Osteocyte (in vitro differentiated cells): ENCODE results near the gene TPD52L2. TPM values are rescaled to one million over a fixed set of nuclear protein-coding genes. Genes with fewer than 3 reads are reported as not detected.
A peak's percentile ranks its signal among the peaks of the same experiment; 100 is the strongest.

ENCODE experiments used
- DNase-seq: peaks from one replicate; pipeline ENCODE4 v3.0.0; 2021; ENCODE audit warnings: mixed read lengths; ENCODE audit not compliant: unreplicated experiment; ENCODE audit errors: extremely low spot score
- H3K27ac Mint-ChIP-seq: one replicate; pipeline ENCODE4 v1.8.0; 2021; ENCODE audit warnings: mild to moderate bottlenecking, mixed read lengths; ENCODE audit not compliant: unreplicated experiment
- H3K27me3 Mint-ChIP-seq: one replicate; pipeline ENCODE4 v1.8.0; 2021; ENCODE audit warnings: mixed read lengths; ENCODE audit not compliant: unreplicated experiment
- H3K36me3 Mint-ChIP-seq: one replicate; pipeline ENCODE4 v1.8.0; 2021; ENCODE audit warnings: mixed read lengths; ENCODE audit not compliant: unreplicated experiment
- H3K4me1 Mint-ChIP-seq: one replicate; pipeline ENCODE4 v1.8.0; 2021; ENCODE audit warnings: mixed read lengths; ENCODE audit not compliant: unreplicated experiment
- H3K4me3 Mint-ChIP-seq: one replicate; pipeline ENCODE4 v1.8.0; 2021; ENCODE audit warnings: mild to moderate bottlenecking, moderate library complexity, mixed read lengths; ENCODE audit not compliant: unreplicated experiment
- H3K9me3 Mint-ChIP-seq: one replicate; pipeline ENCODE4 v1.8.0; 2021; ENCODE audit warnings: mixed read lengths; ENCODE audit not compliant: unreplicated experiment
- total RNA-seq: library from RNA; stranded (reverse); gene quantifications from 2 replicates; pipeline ENCODE4 v1.2.1, GENCODE V29; 2021
- TF ChIP-seq, protein P1 (sequence below): fragments of 200-600 bp; sonication (generic); IDR thresholded peaks from 2 replicates; pipeline ENCODE4 v1.5.0; 2021; ENCODE audit warnings: antibody characterized with exemption, mild to moderate bottlenecking, moderate library complexity

Gene TPD52L2
- total RNA-seq, 1 donor from 2014 or later: 102 TPM

DNA sequence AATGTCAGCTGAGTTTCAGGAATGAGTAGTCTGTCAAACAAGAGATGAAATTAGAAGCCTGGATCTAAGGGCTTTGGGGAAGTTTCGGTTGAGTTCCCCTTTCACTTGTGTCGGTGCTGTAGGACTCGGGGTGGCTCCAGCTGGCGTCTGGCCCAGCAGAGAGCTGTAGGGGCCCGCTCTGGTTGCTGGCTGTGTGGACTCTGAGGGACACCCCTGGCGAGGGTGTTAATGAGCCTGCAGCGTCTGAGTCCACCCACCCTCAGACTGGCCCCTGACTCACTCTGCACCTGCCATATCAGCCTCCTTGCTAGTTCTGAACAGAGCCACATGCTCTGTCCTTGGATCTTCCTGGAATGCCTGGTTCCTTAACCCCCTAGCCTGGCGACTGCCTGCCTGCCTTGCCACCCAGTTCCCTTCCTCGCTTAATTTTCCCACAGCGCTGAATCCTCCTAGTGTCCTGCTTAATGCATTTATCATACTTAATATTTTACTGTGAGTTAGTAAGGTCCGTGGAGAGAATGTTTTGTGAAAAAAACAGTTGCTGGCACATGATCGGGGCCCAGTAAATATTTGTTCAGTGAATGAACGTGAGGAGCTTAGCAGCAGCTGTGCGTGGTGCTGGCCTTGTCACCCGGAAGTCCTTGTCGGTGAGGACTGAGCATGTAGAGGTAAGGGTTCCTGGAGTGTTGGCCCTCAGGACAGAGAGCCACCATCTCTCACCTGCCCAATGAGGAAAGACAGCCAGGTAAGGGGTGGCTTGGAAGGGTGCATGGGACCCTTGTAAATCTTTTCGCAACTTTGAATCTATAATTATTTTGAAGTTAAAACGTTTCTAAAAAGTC lies 31.4 kb downstream of the TPD52L2 start:
- peaks cover 7% of the 10 kb centered on the region for H3K36me3 Mint-ChIP-seq
- TF ChIP-seq, protein P1, sequence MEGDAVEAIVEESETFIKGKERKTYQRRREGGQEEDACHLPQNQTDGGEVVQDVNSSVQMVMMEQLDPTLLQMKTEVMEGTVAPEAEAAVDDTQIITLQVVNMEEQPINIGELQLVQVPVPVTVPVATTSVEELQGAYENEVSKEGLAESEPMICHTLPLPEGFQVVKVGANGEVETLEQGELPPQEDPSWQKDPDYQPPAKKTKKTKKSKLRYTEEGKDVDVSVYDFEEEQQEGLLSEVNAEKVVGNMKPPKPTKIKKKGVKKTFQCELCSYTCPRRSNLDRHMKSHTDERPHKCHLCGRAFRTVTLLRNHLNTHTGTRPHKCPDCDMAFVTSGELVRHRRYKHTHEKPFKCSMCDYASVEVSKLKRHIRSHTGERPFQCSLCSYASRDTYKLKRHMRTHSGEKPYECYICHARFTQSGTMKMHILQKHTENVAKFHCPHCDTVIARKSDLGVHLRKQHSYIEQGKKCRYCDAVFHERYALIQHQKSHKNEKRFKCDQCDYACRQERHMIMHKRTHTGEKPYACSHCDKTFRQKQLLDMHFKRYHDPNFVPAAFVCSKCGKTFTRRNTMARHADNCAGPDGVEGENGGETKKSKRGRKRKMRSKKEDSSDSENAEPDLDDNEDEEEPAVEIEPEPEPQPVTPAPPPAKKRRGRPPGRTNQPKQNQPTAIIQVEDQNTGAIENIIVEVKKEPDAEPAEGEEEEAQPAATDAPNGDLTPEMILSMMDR: no peak
- H3K4me1 Mint-ChIP-seq: peaks cover 30% of the 10 kb centered on the region
- H3K4me3 Mint-ChIP-seq: peak overlapping the region; percentile 88
- H3K27ac Mint-ChIP-seq: peak overlapping the region; percentile 85
- DNase-seq: no peak
- H3K27me3 Mint-ChIP-seq: no peaks in the 10 kb centered on the region
- H3K9me3 Mint-ChIP-seq: no peaks in the 10 kb centered on the region

DNA sequence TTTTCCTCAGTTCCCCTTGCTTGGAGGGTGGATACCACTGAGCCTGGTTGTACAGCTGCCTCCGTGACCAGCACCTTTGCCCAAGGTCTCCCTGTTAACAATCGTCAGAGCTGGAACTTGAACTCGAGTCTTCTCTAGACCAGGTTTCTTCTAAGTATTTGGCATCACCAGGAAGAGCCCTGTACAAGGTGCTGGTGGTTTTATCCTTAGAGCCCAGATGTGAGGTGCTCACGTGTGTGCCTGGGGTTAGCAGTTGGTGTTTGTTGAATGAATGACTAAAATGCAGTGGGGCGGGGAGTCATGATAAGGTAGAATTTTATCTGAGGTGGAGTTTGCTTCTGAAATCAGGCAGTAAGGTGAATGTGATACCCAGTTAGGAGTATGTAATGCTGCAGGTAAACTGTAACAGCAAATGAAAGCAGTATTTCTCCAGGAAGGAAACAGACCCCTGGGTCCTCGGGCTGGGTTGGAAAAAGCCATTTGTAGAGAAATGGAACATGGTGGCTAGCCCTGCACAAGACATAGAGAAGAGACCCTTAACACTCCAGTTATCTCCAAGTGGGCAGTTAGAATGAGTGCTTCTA lies 33.0 kb downstream of the TPD52L2 start:
- H3K27me3 Mint-ChIP-seq: no peaks in the 10 kb centered on the region
- no peak overlapping the region for H3K4me3 Mint-ChIP-seq
- no peak overlapping the region for H3K27ac Mint-ChIP-seq
- H3K4me1 Mint-ChIP-seq: peaks cover 30% of the 10 kb centered on the region
- no peaks in the 10 kb centered on the region for H3K9me3 Mint-ChIP-seq
- DNase-seq: no peak
- TF ChIP-seq, protein P1: no peak
- peaks cover 4% of the 10 kb centered on the region for H3K36me3 Mint-ChIP-seq

DNA sequence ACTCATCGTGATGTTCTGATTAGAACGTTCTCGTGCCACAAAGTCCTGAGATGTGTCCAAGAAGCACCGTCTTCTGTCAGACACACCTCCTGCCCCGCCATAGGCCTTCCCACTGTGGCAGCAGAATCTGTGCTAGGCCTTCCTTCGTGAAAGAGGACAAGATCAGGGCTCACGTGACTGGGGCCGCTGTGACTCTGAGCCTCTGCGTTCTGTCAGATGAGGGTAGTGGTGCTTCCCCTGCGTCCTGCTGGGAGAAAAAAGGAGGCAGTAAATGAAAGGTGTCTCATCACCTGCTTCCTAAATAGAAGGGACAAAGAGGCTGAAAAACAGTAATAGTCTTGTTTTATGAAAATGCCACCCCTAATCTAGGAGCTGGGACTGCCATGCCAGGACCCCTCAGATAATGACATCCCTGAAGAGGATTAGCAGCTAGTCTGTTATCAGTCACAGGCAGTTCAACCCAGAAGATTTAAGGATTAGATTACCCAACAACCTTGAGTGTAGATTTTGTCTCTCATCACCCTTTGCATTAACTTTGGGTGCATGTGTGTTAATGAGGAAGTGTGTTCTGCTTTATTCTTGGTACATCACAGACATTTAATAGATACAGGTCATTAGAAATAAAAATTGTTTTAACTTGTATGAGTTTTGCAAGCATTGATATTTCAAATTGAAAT lies 34.0 kb downstream of the TPD52L2 start:
- H3K4me1 Mint-ChIP-seq: peaks cover 29% of the 10 kb centered on the region
- TF ChIP-seq, protein P1: no peak
- no peak overlapping the region for H3K27ac Mint-ChIP-seq
- H3K9me3 Mint-ChIP-seq: no peaks in the 10 kb centered on the region
- H3K36me3 Mint-ChIP-seq: peaks cover 4% of the 10 kb centered on the region
- no peaks in the 10 kb centered on the region for H3K27me3 Mint-ChIP-seq
- no peak for DNase-seq
- H3K4me3 Mint-ChIP-seq: no peak overlapping the region

DNA sequence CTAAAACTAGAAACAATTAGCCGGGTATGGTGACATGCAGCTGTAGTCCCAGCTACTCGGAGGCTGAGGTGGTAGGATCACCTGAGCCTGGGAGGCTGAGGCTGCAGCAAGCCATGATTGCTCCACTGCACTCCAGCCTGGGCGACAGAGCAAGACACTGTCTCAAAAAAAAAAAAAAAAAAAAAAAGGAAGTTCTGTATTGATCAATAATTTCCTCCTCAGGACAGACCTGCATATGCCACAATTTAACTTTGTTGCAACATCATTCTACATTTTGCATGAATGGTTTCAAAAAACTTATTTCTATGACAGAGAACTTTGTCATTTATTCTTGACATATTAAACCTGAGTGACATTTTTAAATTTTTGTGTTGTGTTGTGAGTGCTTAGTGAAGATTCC lies 35.3 kb downstream of the TPD52L2 start:
- H3K4me3 Mint-ChIP-seq: no peak overlapping the region
- no peaks in the 10 kb centered on the region for H3K27me3 Mint-ChIP-seq
- no peak for DNase-seq
- H3K36me3 Mint-ChIP-seq: peaks cover 6% of the 10 kb centered on the region
- no peaks in the 10 kb centered on the region for H3K9me3 Mint-ChIP-seq
- TF ChIP-seq, protein P1: no peak
- H3K27ac Mint-ChIP-seq: no peak overlapping the region
- H3K4me1 Mint-ChIP-seq: peaks cover 23% of the 10 kb centered on the region
